Measurements from ENCODE around the gene GHRL.
A peak's percentile ranks its signal among the peaks of the same experiment; 100 is the strongest.
"Not testable (repeated sequence)": the region's sequence is repeated elsewhere in the genome, so short reads cannot be mapped to it uniquely, and the experiment has no call there.

GHRL gene

GRCh38 chr3:10300087-10300486 is 7.3 kb upstream of the GHRL start:
- no peak for DNase-seq (ENCODE audit: low read depth in 1 of 2, low spot score in 1 of 2)

- DNase-seq (ENCODE audit: low read depth in 1 of 2, low spot score in 1 of 2) = no peak
These were observed 6.9 kb upstream of the GHRL start for GRCh38 chr3:10299679-10300078.

- DNase-seq (ENCODE audit: low read depth in 1 of 2, low spot score in 1 of 2) = no peak
These were observed 6.4 kb upstream of the GHRL start for GRCh38 chr3:10299175-10299574.

- DNase-seq (ENCODE audit: low read depth in 1 of 2, low spot score in 1 of 2) = not testable (repeated sequence)
These were observed 5.3 kb upstream of the GHRL start for GRCh38 chr3:10298064-10298463.

GRCh38 chr3:10294030-10294586 is 1.4 kb upstream of the GHRL start:
- no peak for DNase-seq (ENCODE audit: low read depth in 1 of 2, low spot score in 1 of 2)

GRCh38 chr3:10291641-10292040 is 1.1 kb downstream of the GHRL start:
- no peak for DNase-seq (ENCODE audit: low read depth in 1 of 2, low spot score in 1 of 2)

- DNase-seq (ENCODE audit: low read depth in 1 of 2, low spot score in 1 of 2) = no peak
These were observed 2.1 kb downstream of the GHRL start for GRCh38 chr3:10290481-10291176.

- no peak for DNase-seq (ENCODE audit: low read depth in 1 of 2, low spot score in 1 of 2)
These were observed 2.9 kb downstream of the GHRL start for GRCh38 chr3:10289787-10290355.

- no peak for DNase-seq (ENCODE audit: low read depth in 1 of 2, low spot score in 1 of 2)
These were observed 3.7 kb downstream of the GHRL start for GRCh38 chr3:10289077-10289476.

- no peak for DNase-seq (ENCODE audit: low read depth in 1 of 2, low spot score in 1 of 2)
These were observed 4.2 kb downstream of the GHRL start for GRCh38 chr3:10288575-10288960.

- no peak for DNase-seq (ENCODE audit: low read depth in 1 of 2, low spot score in 1 of 2)
These were observed 4.7 kb downstream of the GHRL start for GRCh38 chr3:10287936-10288574.

- no peak for DNase-seq (ENCODE audit: low read depth in 1 of 2, low spot score in 1 of 2)
These were observed 6.0 kb downstream of the GHRL start for GRCh38 chr3:10286596-10287295.

- DNase-seq (ENCODE audit: low read depth in 1 of 2, low spot score in 1 of 2) = no peak
These were observed 6.6 kb downstream of the GHRL start for GRCh38 chr3:10286133-10286524.

GRCh38 chr3:10285272-10286132 is 7.2 kb downstream of the GHRL start:
- DNase-seq (ENCODE audit: low read depth in 1 of 2, low spot score in 1 of 2) = no peak

- DNase-seq (ENCODE audit: low read depth in 1 of 2, low spot score in 1 of 2) = peak; percentile 10 to 15
These were observed 8.3 kb downstream of the GHRL start for GRCh38 chr3:10284496-10284895.

- no peak for DNase-seq (ENCODE audit: low read depth in 1 of 2, low spot score in 1 of 2)
These were observed 9.1 kb downstream of the GHRL start for GRCh38 chr3:10283638-10284037.

- DNase-seq (ENCODE audit: low read depth in 1 of 2, low spot score in 1 of 2) = no peak
These were observed 10.8 kb downstream of the GHRL start for GRCh38 chr3:10281951-10282350.

- no peak for DNase-seq (ENCODE audit: low read depth in 1 of 2, low spot score in 1 of 2)
These were observed 12.2 kb downstream of the GHRL start for GRCh38 chr3:10280571-10280970.

- DNase-seq (ENCODE audit: low read depth in 1 of 2, low spot score in 1 of 2) = no peak
These were observed 12.6 kb downstream of the GHRL start for GRCh38 chr3:10280177-10280529.

- DNase-seq (ENCODE audit: low read depth in 1 of 2, low spot score in 1 of 2) = no peak
These were observed 13.2 kb downstream of the GHRL start for GRCh38 chr3:10279384-10280176.

Measured in stimulated activated CD4-positive, alpha-beta T cell treated with anti-CD3 and anti-CD28 coated beads, Interleukin-15, amount 100 ng/mL, for 1 hour (primary cell).